KMS-11 (cell line): ENCODE data around the gene SUGCT.
"Not testable (repeated sequence)": the region's sequence is repeated elsewhere in the genome, so short reads cannot be mapped to it uniquely, and the experiment has no call there.

Source experiments
- H2AFZ ChIP-seq: fragments of 200-600 bp; sonication (generic); 2 replicates; pipeline ENCODE4 v1.6.1; 2016; ENCODE audit warnings: antibody characterized with exemption, mixed run types, low read depth
- H3K27ac ChIP-seq: fragments of 200-600 bp; sonication (generic); 2 replicates; pipeline ENCODE4 v1.6.1; 2016; ENCODE audit warnings: mild to moderate bottlenecking, mixed run types
- H3K27me3 ChIP-seq: fragments of 200-600 bp; sonication (generic); 2 replicates; pipeline ENCODE4 v1.6.1; 2017; ENCODE audit warnings: mild to moderate bottlenecking, low read depth, mixed run types, moderate library complexity; ENCODE audit not compliant: insufficient read depth
- H3K36me3 ChIP-seq: fragments of 200-600 bp; sonication (generic); 2 replicates; pipeline ENCODE4 v1.6.1; 2017; ENCODE audit warnings: mild to moderate bottlenecking, mixed run types; ENCODE audit not compliant: insufficient read depth
- H3K4me1 ChIP-seq: fragments of 200-600 bp; sonication (generic); 2 replicates; pipeline ENCODE4 v1.6.1; 2016; ENCODE audit warnings: mild to moderate bottlenecking, low read depth, mixed run types; ENCODE audit not compliant: poor library complexity, severe bottlenecking
- H3K4me2 ChIP-seq: fragments of 200-600 bp; sonication (generic); 2 replicates; pipeline ENCODE4 v1.7.0; 2016; ENCODE audit warnings: mild to moderate bottlenecking, mixed run types
- H3K4me3 ChIP-seq: fragments of 200-600 bp; sonication (generic); IDR thresholded peaks from 2 replicates; pipeline ENCODE4 v1.6.1; 2017; ENCODE audit warnings: low read depth, low read length, mixed read lengths; ENCODE audit not compliant: insufficient read depth
- H3K79me2 ChIP-seq: fragments of 200-600 bp; sonication (generic); 2 replicates; pipeline ENCODE4 v1.6.1; 2016; ENCODE audit warnings: low read depth, mixed run types; ENCODE audit not compliant: insufficient read depth
- H3K9ac ChIP-seq: fragments of 200-600 bp; sonication (generic); 2 replicates; pipeline ENCODE4 v1.6.1; 2016; ENCODE audit warnings: mild to moderate bottlenecking, mixed run types
- H4K20me1 ChIP-seq: fragments of 200-600 bp; sonication (generic); 2 replicates; pipeline ENCODE4 v1.6.1; 2016; ENCODE audit warnings: mild to moderate bottlenecking, mixed run types; ENCODE audit not compliant: insufficient read depth
- TF ChIP-seq, protein P1 (sequence below): fragments of 200-600 bp; sonication (generic); conservative IDR thresholded peaks from 2 replicates; pipeline ENCODE4 v1.6.1; 2017; ENCODE audit warnings: low read depth, mild to moderate bottlenecking, antibody characterized with exemption, low read length, moderate library complexity, mixed read lengths

Gene SUGCT

DNA sequence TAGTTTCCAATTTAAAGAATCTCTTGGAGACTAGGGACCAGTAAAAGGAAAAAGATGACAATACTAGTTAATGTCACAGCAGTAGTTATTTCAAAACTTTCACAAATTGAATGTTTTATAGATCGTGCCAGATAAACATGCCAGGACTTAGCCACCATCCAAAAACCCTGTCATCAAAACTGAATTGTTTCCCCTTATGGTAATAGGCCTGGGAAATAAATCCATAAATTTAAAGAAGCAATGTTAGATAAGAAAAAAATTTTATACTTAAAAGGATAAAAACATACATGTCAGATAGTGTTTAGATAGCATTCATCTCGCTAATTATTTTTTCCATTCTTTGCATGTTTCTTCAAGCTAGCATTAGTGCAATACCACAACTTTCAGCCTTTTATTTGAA is 71.2 kb downstream of the SUGCT start:
- Histone ChIP-seq H3K36me3 (no peaks in the 10 kb centered on the region), H3K4me1 (no peaks in the 10 kb centered on the region), H3K9ac (no peak overlapping the region), H3K27me3 (no peaks in the 10 kb centered on the region), H3K79me2 (no peaks in the 10 kb centered on the region), H2AFZ (no peak overlapping the region), H3K27ac (no peak overlapping the region), H3K4me3 (no peak overlapping the region), H4K20me1 (no peaks in the 10 kb centered on the region), H3K4me2 (no peak overlapping the region)
- TF ChIP-seq, protein P1, sequence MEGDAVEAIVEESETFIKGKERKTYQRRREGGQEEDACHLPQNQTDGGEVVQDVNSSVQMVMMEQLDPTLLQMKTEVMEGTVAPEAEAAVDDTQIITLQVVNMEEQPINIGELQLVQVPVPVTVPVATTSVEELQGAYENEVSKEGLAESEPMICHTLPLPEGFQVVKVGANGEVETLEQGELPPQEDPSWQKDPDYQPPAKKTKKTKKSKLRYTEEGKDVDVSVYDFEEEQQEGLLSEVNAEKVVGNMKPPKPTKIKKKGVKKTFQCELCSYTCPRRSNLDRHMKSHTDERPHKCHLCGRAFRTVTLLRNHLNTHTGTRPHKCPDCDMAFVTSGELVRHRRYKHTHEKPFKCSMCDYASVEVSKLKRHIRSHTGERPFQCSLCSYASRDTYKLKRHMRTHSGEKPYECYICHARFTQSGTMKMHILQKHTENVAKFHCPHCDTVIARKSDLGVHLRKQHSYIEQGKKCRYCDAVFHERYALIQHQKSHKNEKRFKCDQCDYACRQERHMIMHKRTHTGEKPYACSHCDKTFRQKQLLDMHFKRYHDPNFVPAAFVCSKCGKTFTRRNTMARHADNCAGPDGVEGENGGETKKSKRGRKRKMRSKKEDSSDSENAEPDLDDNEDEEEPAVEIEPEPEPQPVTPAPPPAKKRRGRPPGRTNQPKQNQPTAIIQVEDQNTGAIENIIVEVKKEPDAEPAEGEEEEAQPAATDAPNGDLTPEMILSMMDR: no peak

GRCh38 chr7:40211276-40212003 is 76.6 kb downstream of the SUGCT start:
- Histone ChIP-seq H3K27ac (no peak overlapping the region), H3K4me3 (no peak overlapping the region), H3K4me1 (no peaks in the 10 kb centered on the region), H3K36me3 (no peaks in the 10 kb centered on the region), H4K20me1 (no peaks in the 10 kb centered on the region), H3K9ac (no peak overlapping the region), H2AFZ (no peak overlapping the region), H3K27me3 (no peaks in the 10 kb centered on the region), H3K79me2 (no peaks in the 10 kb centered on the region), H3K4me2 (no peak overlapping the region)
- TF ChIP-seq, protein P1: no peak

DNA sequence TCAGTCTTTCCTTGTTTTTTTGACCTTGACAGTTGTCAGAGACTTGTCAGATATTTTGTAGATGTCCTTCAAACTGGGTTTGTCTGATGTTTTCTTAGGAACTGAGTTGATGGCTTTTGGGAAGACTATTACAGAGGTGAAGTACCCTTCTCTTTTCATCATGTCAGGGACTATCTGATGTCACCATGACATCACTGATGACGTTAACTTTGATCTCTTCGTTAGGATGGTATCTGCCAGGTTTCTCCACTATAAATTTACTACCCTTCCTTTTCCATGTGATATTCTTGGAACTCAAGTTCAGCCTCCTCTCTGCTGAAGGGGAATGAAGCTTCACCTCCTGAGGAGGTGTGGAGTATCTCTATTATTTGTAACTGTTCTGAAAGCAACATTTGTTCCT is 78.5 kb downstream of the SUGCT start:
- no peak overlapping the region for H3K9ac ChIP-seq
- H3K27me3 ChIP-seq: no peaks in the 10 kb centered on the region
- no peaks in the 10 kb centered on the region for H3K36me3 ChIP-seq
- H3K27ac ChIP-seq: no peak overlapping the region
- no peaks in the 10 kb centered on the region for H3K79me2 ChIP-seq
- no peaks in the 10 kb centered on the region for H3K4me1 ChIP-seq
- TF ChIP-seq, protein P1: no peak
- H3K4me3 ChIP-seq: no peak overlapping the region
- H2AFZ ChIP-seq: no peak overlapping the region
- no peak overlapping the region for H3K4me2 ChIP-seq
- H4K20me1 ChIP-seq: no peaks in the 10 kb centered on the region

DNA sequence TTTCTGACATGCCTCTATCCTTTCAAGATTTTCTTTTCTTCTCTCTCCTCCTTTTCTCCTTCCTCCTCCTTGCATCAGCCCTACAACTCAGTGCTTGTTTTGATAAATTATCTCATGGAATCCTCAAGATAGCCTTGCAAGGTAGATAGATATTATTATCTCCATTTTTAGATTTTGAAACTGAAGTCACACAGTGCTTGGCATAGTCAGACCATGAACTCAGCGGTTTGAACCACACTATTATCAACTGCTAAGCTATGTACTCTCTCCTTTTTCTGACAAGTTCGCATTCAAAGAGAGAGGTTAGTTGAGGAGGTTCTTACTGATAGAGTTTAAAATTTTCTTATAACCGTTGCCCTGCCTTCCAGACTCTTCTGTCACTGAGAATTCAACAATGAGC is 79.1 kb downstream of the SUGCT start:
- Histone ChIP-seq H3K4me3 (no peak overlapping the region), H3K4me1 (no peaks in the 10 kb centered on the region), H3K27ac (no peak overlapping the region), H4K20me1 (no peaks in the 10 kb centered on the region), H3K9ac (no peak overlapping the region), H3K27me3 (no peaks in the 10 kb centered on the region), H2AFZ (no peak overlapping the region), H3K4me2 (no peak overlapping the region), H3K79me2 (no peaks in the 10 kb centered on the region), H3K36me3 (no peaks in the 10 kb centered on the region)
- TF ChIP-seq, protein P1: no peak

DNA sequence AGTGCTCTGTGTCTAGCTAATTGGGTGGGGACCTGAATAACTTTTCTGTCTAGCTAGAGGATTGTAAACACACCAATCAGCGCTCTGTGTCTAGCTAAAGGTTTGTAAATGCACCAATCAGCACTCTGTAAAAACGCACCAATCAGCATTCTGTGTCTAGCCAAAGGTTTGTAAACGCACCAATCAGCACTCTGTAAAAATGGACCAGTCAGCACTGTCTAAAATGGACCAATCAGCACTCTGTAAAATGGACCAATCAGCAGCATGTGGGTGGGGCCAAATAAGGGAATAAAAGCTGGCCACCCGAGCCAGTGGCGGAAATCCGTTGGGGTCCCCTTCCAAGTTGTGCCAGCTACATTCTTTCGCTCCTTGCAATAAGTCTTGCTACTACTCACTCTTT is 83.8 kb downstream of the SUGCT start:
- H3K4me3 ChIP-seq, H2AFZ ChIP-seq, H3K4me2 ChIP-seq, H3K9ac ChIP-seq, H3K27ac ChIP-seq, H4K20me1 ChIP-seq, H3K36me3 ChIP-seq, H3K4me1 ChIP-seq, H3K79me2 ChIP-seq, H3K27me3 ChIP-seq: not testable (repeated sequence)
